ENCODE results near the gene GYG2. TPM values are rescaled to one million over a fixed set of nuclear protein-coding genes. Genes with fewer than 3 reads are reported as not detected.

GYG2 gene
- total RNA-seq, 2 donors from 2014 or later: 12.8 to 22.0 TPM

DNA sequence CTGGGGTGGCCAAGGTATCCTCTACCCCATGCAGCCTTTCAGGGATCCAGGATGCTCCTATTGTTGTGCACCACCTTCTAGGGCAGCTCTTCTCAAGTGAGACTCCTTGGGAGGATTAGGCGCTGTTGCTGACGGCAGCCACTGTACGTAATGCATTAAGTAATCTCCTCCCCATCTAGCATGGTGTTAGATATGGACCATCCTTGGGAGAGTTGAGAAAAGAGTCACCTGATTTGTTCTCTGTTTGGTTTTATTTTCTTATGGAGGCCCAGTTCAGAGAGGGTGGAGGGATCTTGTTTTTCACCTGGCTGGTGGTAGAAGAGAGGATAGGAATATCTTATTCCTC, 46.4 kb downstream of the GYG2 start:
- H3K36me3 ChIP-seq: no peaks in the 10 kb centered on the region
- DNase-seq: no peak
- intact Hi-C loops (cut with DNase I): loop anchor here (10.0 kb wide), 2 partner anchors 160 to 760 kb away; no protein-coding TSS in a partner anchor

DNA sequence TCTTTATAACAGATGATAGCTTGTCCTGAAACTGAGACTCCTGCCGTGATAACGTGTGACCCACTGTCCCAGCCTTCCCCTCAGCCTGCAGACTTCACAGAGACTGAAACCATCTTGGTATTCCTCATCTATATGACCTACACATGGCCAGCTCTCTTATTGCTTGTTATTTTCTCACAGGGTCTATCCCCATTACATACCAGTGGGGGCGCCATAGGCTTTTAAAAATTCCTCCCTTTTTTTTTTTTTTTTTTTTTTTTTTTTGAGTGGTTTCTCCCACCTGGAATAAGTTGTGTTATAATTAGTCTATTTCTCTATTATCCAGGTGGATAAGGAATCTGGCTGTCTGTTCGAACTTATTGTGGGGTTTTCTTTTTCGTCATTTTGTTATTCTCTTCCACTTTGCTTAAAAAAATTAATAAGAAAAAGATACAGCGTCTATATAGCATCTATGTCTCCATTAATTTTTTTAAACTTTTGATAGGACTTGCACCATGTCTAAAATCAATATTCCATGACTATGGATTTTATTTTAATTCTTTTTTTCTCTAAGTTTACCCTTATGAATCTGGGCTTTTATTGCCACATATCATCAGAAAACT, 47.2 kb downstream of the GYG2 start:
- DNase-seq: no peak
- Histone ChIP-seq H3K36me3 (no peaks in the 10 kb centered on the region), H3K27ac (no peak overlapping the region), H3K27me3 (no peaks in the 10 kb centered on the region), H3K4me3 (no peak overlapping the region), H3K9ac (ENCODE audit: low read depth in 2 of 2, low read length in 2 of 2) (no peak overlapping the region), H3K4me1 (no peaks in the 10 kb centered on the region), H3K9me3 (no peaks in the 10 kb centered on the region)
- TF ChIP-seq CTCF (IDR thresholded peaks at IDR 0.05): peak; percentile 32
- intact Hi-C loops (cut with DNase I): loop anchor here (10.0 kb wide), 2 partner anchors 159 to 759 kb away; no protein-coding TSS in a partner anchor

More for the DNA sequence above, 46.4 kb downstream of the GYG2 start:
- Histone ChIP-seq H3K9me3 (no peaks in the 10 kb centered on the region), H3K27me3 (no peaks in the 10 kb centered on the region), H3K27ac (no peak overlapping the region), H3K4me3 (no peak overlapping the region), H3K9ac (ENCODE audit: low read depth in 2 of 2, low read length in 2 of 2) (no peak overlapping the region), H3K4me1 (no peaks in the 10 kb centered on the region)
- TF ChIP-seq CTCF (IDR thresholded peaks at IDR 0.05): no peak

GRCh38 chrX:2878563-2878962, 49.8 kb downstream of the GYG2 start:
- H3K9ac ChIP-seq (ENCODE audit: low read depth in 2 of 2, low read length in 2 of 2): no peak overlapping the region
- H3K36me3 ChIP-seq: no peaks in the 10 kb centered on the region
- intact Hi-C loops (cut with DNase I): loop anchor here (10.0 kb wide), 2 partner anchors 156 to 756 kb away; no protein-coding TSS in a partner anchor
- no peaks in the 10 kb centered on the region for H3K9me3 ChIP-seq
- H3K4me3 ChIP-seq: no peak overlapping the region
- H3K27ac ChIP-seq: no peak overlapping the region
- no peaks in the 10 kb centered on the region for H3K27me3 ChIP-seq
- no peaks in the 10 kb centered on the region for H3K4me1 ChIP-seq
- TF ChIP-seq CTCF (IDR thresholded peaks at IDR 0.05): no peak
- no peak for DNase-seq

DNA sequence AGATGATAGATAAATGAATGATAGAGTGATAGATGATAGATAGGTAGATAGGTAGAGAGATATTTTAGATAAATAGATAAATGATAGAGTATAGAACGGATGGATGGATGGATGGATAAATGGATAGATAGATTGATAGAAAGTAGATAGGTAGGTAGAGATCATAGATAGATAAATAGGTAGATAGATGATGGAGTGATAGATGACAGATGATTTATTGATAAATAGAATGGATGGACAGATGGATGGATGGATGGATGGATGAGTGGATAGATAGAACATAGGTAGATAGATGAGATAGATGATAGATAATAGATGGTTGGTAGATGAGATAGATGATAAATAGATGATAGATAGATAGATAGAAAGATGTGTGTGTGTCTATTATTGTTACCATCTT, 50.9 kb downstream of the GYG2 start:
- Histone ChIP-seq H3K4me3 (no peak overlapping the region), H3K9me3 (no peaks in the 10 kb centered on the region), H3K27ac (no peak overlapping the region), H3K36me3 (no peaks in the 10 kb centered on the region), H3K27me3 (no peaks in the 10 kb centered on the region), H3K4me1 (no peaks in the 10 kb centered on the region), H3K9ac (ENCODE audit: low read depth in 2 of 2, low read length in 2 of 2) (no peak overlapping the region)
- TF ChIP-seq CTCF (IDR thresholded peaks at IDR 0.05): no peak
- intact Hi-C loops (cut with DNase I): loop anchor here (10.0 kb wide), 2 partner anchors 155 to 755 kb away; no protein-coding TSS in a partner anchor
- DNase-seq: no peak

DNA sequence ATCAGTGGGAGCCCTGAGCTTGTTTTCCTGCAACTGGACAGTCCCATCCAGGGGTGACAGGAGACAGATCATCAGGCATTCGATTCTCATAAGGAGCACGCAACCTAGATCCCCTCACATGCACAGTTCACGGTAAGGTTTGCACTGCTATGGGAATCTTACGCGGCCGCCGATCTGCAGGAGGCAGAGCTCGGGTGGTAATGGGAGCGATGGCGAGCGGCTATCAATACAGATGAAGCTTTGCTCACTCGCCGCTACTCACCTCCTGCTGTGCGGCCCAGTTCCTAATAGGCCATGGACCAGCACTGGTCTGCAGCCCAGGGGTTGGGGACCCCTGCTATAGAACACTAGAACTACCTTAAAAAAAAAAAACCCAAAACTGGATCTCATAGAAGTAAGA, 55.0 kb downstream of the GYG2 start:
- intact Hi-C loops (cut with DNase I): no loop called here
- Histone ChIP-seq H3K36me3 (no peaks in the 10 kb centered on the region), H3K9ac (ENCODE audit: low read depth in 2 of 2, low read length in 2 of 2) (no peak overlapping the region), H3K4me1 (no peaks in the 10 kb centered on the region), H3K27me3 (no peaks in the 10 kb centered on the region), H3K27ac (no peak overlapping the region), H3K4me3 (no peak overlapping the region), H3K9me3 (no peaks in the 10 kb centered on the region)
- TF ChIP-seq CTCF (IDR thresholded peaks at IDR 0.05): no peak
- no peak for DNase-seq
